GM13976 (cell line): ENCODE measurements around the gene COL4A2.

Experiments used
- DNase-seq: peaks from one replicate; pipeline ENCODE4 v3.0.0; 2012; ENCODE audit warnings: low spot score
- CTCF ChIP-seq: IDR thresholded peaks from 2 replicates; pipeline ENCODE4 v1.5.1; 2012; ENCODE audit warnings: borderline replicate concordance, mild to moderate bottlenecking; ENCODE audit not compliant: insufficient read depth; ENCODE audit errors: extremely low read depth, missing control alignments, control extremely low read depth
- in situ Hi-C: fragments of 300-500 bp; cut with MboI; formaldehyde crosslinking; loops from one replicate; pipeline ENCODE4 v1.12.0; 2022; ENCODE audit warnings: low sequenced_read_pairs, mixed read lengths, inconsistent platforms; ENCODE audit not compliant: unreplicated experiment

COL4A2 gene

GRCh38 chr13:110458594-110459365 lies 151.7 kb downstream of the COL4A2 start:
- no peak for TF ChIP-seq CTCF
- in situ Hi-C loops, result loop anchor here (25.0 kb wide), 1 partner anchor 354 kb away; no protein-coding TSS in a partner anchor
- DNase-seq, result no peak

- TF ChIP-seq CTCF, result no peak
- DNase-seq, result no peak
- in situ Hi-C loops, result loop anchor here (25.0 kb wide), 1 partner anchor 350 kb away; no protein-coding TSS in a partner anchor
Measured at GRCh38 chr13:110462091-110462490, 155.0 kb downstream of the COL4A2 start.

- no peak for TF ChIP-seq CTCF
- in situ Hi-C loops, result loop anchor here (25.0 kb wide), 1 partner anchor 349 kb away; no protein-coding TSS in a partner anchor
- no peak for DNase-seq
Measured at GRCh38 chr13:110463156-110463555, 156.1 kb downstream of the COL4A2 start.

- TF ChIP-seq CTCF, result no peak
- no peak for DNase-seq
- in situ Hi-C loops, result loop anchor here (25.0 kb wide), 1 partner anchor 348 kb away; no protein-coding TSS in a partner anchor
Measured at GRCh38 chr13:110463871-110464510, 156.9 kb downstream of the COL4A2 start.

GRCh38 chr13:110464556-110465333 lies 157.7 kb downstream of the COL4A2 start:
- in situ Hi-C loops, result loop anchor here (25.0 kb wide), 1 partner anchor 348 kb away; no protein-coding TSS in a partner anchor
- TF ChIP-seq CTCF, result no peak
- no peak for DNase-seq

GRCh38 chr13:110465696-110466095 lies 158.6 kb downstream of the COL4A2 start:
- TF ChIP-seq CTCF, result no peak
- in situ Hi-C loops, result loop anchor here (25.0 kb wide), 1 partner anchor 347 kb away; no protein-coding TSS in a partner anchor
- no peak for DNase-seq
